Duodenal mucosa (tissue), 2 donors: ENCODE measurements around the gene BORCS6.

Experiments
- H3K27ac ChIP-seq: one replicate; pipeline ENCODE4 v1.7.0; 2013; ENCODE audit warnings: low read depth, low read length
- H3K27me3 ChIP-seq, 2 donors: one replicate each; pipeline ENCODE4 v1.7.0; 2013; ENCODE audit warnings: low read length in 2 of 2, control low read depth in 1 of 2; ENCODE audit not compliant: insufficient read depth in 2 of 2, control insufficient read depth in 1 of 2
- H3K36me3 ChIP-seq, 2 donors: one replicate each; pipeline ENCODE4 v1.7.0; 2013; ENCODE audit warnings: low read length in 2 of 2, control low read depth in 1 of 2; ENCODE audit not compliant: insufficient read depth in 2 of 2, control insufficient read depth in 1 of 2
- H3K4me1 ChIP-seq, 2 donors: one replicate each; pipeline ENCODE4 v1.7.0; 2013; ENCODE audit warnings: low read length in 2 of 2, control low read depth in 1 of 2; ENCODE audit not compliant: insufficient read depth in 2 of 2, control insufficient read depth in 1 of 2
- H3K4me3 ChIP-seq, 2 donors: one replicate each; pipeline ENCODE4 v1.7.0; 2013; ENCODE audit warnings: low read length in 2 of 2, low read depth in 1 of 2
- H3K9ac ChIP-seq, 2 donors: one replicate each; pipeline ENCODE4 v1.7.0; 2013; ENCODE audit warnings: low read length in 2 of 2, low read depth in 1 of 2
- H3K9me3 ChIP-seq, 2 donors: one replicate each; pipeline ENCODE4 v1.7.0; 2013; ENCODE audit warnings: low read length in 2 of 2, control low read depth in 1 of 2; ENCODE audit not compliant: control insufficient read depth in 1 of 2

BORCS6 gene

DNA sequence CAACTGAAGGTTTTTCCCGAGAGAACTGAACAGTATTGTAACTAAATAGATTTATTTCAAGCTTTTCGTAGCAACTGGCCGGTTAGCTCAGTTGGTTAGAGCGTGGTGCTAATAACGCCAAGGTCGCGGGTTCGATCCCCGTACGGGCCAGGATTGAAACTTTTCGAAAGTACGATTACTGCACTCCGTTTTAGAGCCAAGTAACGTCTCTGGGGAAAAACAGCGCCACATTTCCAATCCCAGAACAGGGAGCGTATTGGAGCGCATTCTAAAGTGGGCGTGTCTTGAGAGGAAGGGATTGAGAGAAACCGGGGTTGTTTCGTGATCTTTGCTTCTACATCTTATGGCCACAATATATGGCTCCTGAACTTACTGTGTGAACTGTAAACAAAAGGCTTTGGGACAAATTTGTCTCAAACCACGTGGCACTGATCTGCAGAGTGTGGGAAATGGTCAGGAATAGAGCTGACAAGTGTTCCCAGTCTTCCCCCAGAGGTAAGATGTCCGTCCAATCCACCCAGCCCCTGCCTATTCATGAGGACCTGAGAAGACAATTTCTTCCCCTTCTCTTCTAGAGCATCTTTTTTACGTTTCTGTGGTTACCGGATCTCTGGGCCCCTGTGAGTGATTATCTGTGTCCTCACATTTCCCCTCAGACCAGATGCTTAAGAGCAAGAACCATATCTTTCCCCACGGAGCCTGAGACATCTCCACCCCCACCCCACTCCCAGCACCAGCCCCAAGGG lies 2.3 kb downstream of the BORCS6 start:
- H3K4me3 ChIP-seq, result peak overlapping the region; percentile 92 to 94
- H3K9me3 ChIP-seq, result no peaks in the 10 kb centered on the region
- peak overlapping the region; percentile 76 for H3K27ac ChIP-seq
- no peaks in the 10 kb centered on the region for H3K27me3 ChIP-seq
- peaks cover 29 to 37% of the 10 kb centered on the region in 2 donors for H3K4me1 ChIP-seq
- peak overlapping the region; percentile 77 to 94 for H3K9ac ChIP-seq
- no peaks in the 10 kb centered on the region for H3K36me3 ChIP-seq

DNA sequence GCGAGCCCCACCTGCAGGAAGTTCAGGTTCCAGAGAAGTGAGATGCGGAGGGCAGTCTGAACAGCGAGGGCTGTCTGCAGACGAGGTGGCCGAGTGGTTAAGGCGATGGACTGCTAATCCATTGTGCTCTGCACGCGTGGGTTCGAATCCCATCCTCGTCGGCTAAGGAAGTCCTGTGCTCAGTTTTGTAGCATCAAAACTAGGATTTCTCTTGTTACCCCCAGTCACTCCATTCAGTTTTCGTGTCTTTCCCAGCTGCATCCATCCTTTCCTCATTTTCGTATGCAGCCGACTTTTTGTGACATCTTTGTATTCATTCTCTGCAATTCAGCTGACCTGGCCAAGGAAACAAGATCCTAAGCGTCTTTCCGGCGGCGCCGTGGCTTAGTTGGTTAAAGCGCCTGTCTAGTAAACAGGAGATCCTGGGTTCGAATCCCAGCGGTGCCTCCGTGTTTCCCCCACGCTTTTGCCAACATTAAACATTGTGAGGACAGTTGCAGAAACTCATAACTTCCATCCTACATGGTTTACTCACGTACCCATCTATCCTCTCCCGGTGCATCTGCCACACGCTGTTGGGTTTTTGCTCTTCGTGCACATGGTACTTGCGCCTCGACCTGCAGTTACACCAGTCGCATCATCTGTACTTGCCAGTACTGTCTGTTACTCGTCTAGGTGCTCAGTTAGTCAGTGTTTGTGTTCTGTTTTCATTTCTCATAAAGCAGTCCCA lies 3.0 kb downstream of the BORCS6 start:
- H3K27ac ChIP-seq, result peak overlapping the region; percentile 93
- peak overlapping the region; percentile 83 to 94 for H3K9ac ChIP-seq
- H3K4me1 ChIP-seq, result peaks cover 29 to 31% of the 10 kb centered on the region in 2 donors
- peak overlapping the region; percentile 92 to 94 for H3K4me3 ChIP-seq
- H3K27me3 ChIP-seq, result no peaks in the 10 kb centered on the region
- no peaks in the 10 kb centered on the region for H3K36me3 ChIP-seq
- H3K9me3 ChIP-seq, result no peaks in the 10 kb centered on the region

DNA sequence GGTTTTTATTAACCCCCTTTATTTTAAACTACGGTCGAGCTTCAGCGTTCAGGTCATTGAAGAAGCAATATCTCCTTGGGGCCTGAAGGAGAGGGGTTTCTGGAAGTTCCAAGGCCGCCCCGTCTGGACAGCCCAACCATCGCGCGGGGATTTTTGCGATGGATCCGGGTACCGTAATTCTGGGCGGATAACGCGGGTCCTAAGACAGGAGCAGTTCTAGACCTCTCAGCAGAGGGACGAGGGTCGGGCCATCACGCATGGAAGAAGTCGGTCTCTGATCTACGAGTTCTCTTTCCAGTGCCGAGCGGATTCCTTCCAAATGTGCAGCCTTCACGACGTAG lies 3.6 kb downstream of the BORCS6 start:
- H3K4me1 ChIP-seq, result peaks cover 24 to 26% of the 10 kb centered on the region in 2 donors
- peak overlapping the region; percentile 92 to 94 for H3K4me3 ChIP-seq
- no peaks in the 10 kb centered on the region for H3K36me3 ChIP-seq
- peak overlapping the region; percentile 83 to 94 for H3K9ac ChIP-seq
- peak overlapping the region; percentile 93 for H3K27ac ChIP-seq
- no peaks in the 10 kb centered on the region for H3K9me3 ChIP-seq
- no peaks in the 10 kb centered on the region for H3K27me3 ChIP-seq

DNA sequence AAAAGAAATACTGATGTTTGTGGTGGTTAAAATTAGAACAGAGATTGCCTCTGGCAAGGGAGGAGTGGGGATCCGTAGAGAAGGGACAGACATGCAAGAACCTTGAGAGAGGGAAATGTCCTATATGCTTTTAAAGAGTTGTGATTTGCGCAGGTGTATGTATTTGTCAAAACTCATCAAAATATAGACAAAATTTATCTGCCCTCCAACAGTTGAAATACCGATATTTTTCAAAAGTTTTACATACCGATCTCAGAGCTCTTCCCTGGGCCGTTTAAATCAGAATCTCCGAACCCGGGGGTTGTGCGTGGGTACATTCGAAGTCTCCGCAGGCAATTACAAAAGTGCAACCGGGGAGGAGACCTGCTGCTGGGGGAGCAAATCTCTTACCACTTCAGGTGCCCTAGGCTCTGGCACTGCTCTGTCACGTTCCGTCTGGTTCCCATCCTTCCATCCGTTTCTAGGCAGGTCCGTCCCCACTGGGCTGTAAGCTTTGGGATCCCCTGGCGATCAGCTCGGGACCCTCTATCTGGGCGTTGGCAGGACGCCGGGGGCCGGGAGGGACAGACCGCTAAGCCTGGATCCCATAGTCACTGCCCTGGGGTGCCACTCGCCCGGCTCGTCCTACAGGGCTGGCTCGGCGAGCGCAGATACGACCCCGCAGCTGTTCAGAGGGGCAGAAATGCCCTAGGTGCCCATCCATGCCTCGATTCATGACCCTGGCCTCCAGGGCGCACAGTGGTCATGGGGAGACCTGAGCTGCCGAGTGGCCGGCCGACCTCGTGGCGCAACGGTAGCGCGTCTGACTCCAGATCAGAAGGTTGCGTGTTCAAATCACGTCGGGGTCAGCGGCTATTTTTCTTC lies 4.2 kb downstream of the BORCS6 start:
- Histone ChIP-seq H3K27me3 (no peaks in the 10 kb centered on the region), H3K4me1 (peaks cover 22 to 24% of the 10 kb centered on the region in 2 donors), H3K4me3 (peak overlapping the region; percentile 92 to 94), H3K36me3 (no peaks in the 10 kb centered on the region), H3K9ac (peak overlapping the region; percentile 83 to 94), H3K9me3 (no peaks in the 10 kb centered on the region), H3K27ac (peak overlapping the region; percentile 93)

DNA sequence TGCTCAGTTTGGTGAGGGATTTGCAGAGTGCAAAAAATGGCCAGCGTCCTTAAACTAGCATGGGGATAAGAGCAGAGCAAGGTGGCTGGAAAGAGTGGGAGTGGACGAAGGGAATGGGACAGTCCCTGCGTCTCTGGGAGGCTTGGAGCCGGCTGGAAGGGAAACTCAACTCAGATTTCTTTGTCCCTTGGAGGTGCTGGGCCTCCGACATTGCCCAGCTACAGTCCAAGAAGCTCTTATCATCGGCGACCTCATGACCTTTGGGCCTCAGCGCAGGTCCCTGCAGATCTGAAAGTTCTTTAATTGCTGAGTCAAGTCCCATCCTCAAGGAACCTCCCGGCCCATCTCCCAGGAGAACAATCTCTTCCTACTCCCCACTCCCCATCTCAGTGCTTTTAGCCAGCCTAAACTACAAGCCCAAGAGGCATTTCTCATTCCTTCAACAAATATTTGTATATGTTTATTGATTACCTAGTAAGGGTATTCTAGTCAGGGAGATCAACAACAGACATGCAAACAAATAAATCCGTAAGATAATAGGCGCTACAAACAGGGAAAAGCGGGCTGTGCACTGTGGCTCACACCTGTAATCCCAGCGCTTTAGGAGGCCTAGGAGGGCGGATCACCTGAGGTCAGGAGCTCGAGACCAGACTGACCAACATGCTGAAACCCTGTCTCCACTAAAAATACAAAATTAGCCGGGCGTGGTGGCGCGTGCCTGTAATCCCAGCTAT lies 12.8 kb downstream of the BORCS6 start:
- peaks cover 26 to 28% of the 10 kb centered on the region in 2 donors for H3K4me1 ChIP-seq
- no peaks in the 10 kb centered on the region for H3K9me3 ChIP-seq
- peak overlapping the region; percentile 72 to 88 for H3K4me3 ChIP-seq
- H3K27ac ChIP-seq, result no peak overlapping the region
- peak overlapping the region; percentile 64 to 76 for H3K9ac ChIP-seq
- H3K36me3 ChIP-seq, result no peaks in the 10 kb centered on the region
- H3K27me3 ChIP-seq, result no peaks in the 10 kb centered on the region

DNA sequence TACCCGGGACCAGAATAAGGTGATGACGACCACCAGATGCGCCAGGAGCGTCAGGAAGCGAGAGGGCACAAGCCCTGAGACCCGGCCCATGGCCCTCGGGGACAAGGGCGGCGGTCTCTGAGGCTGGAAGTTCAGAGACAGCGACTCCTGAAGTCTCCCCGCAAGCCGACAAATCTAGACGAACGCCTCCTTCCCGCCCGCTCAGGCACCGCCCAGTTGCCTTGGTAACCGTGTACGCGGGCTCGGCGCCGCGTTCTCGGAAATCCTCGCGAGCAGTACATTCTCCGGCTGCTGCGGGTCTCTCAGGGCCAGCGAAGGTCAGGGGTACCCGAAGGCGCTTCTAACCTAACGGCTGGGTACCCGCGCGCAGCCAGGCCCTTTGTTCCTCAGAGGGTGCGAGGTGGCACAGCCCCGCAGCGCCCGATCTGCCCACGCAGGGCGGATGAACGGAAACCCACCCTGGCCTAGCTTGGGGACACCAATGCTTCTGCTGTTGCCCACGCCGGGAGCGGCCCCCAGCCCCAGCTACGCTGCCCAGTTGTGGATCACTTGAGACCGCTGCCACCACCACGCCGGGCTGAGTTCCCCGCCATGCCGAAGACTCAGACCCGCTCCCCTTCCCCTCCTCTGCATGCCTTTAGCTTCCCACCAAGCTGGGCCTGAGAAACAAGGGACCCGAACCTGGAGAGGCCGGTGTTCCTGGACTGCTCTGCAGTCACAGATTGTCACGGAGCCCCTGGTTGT lies 13.6 kb downstream of the BORCS6 start, which contains the start of gene TMEM107:
TSS of gene TMEM107 (minus strand) at position 184 of the 744 bp plus-strand sequence. CDS start at position 90, 94 bp downstream.
- Histone ChIP-seq H3K36me3 (no peaks in the 10 kb centered on the region), H3K4me1 (peaks cover 26 to 28% of the 10 kb centered on the region in 2 donors), H3K27ac (peak within 1 kb of the TSS; percentile 70), H3K9ac (peak within 1 kb of the TSS; percentile 64 to 76), H3K9me3 (no peaks in the 10 kb centered on the region), H3K27me3 (no peaks in the 10 kb centered on the region), H3K4me3 (peak within 1 kb of the TSS; percentile 72 to 88)

DNA sequence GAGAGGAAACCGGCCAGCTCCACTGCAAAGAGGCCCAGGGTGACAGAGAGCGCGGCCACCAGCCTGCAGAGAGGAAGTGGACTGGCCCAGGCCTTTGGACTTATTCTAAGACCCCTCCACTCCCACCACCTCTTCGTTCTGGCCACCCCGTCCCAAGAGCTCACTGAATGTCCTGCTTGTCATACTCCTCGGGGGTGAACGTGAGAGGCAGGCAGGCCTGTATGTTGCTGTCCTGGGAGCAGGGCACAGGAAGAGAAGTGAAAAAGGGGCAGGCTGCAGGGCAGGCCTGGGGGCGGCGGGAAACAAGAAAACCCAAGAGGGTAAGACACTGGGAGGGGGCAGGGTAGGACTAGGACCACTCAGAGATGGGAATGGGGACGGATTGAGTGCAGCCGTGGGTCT lies 14.2 kb downstream of the BORCS6 start:
- Histone ChIP-seq H3K27me3 (no peaks in the 10 kb centered on the region), H3K27ac (peak overlapping the region; percentile 70), H3K9me3 (no peaks in the 10 kb centered on the region), H3K36me3 (no peaks in the 10 kb centered on the region), H3K9ac (peak overlapping the region; percentile 64 to 76), H3K4me3 (peak overlapping the region; percentile 72 to 88), H3K4me1 (peaks cover 26 to 28% of the 10 kb centered on the region in 2 donors)

DNA sequence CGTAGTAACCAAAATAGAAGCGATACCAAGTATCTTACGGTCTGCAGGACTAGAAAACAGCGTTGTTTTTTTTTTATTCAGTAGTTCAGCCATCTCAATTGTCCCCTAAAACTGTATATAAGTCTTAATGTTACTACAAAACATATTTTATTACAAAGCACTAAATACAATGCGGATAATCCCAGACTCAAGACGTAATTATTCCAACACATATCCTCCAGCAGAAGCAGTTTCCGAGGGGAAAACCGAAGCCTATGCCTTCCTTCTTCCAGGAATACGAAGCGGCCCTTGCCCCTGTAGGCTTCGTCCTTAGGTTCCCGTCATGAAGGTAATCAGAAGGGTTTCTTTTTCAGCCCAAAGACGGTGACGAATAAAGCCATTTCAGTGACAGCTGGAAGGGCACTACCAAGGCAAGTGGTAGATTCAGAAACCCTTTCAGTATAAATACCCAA lies 16.1 kb downstream of the BORCS6 start:
- Histone ChIP-seq H3K9me3 (no peaks in the 10 kb centered on the region), H3K36me3 (no peaks in the 10 kb centered on the region)

More for the DNA sequence above, 16.1 kb downstream of the BORCS6 start:
- peak overlapping the region; percentile 65 to 71 for H3K4me3 ChIP-seq
- H3K4me1 ChIP-seq, result peaks cover 26 to 28% of the 10 kb centered on the region in 2 donors
- no peaks in the 10 kb centered on the region for H3K27me3 ChIP-seq
- H3K27ac ChIP-seq, result peak overlapping the region; percentile 89
- H3K9ac ChIP-seq, result peak overlapping the region; percentile 60 to 76
